HG03565 (cell line): ENCODE measurements around the gene STAP1.

ENCODE experiments used
- ATAC-seq: cut with Tn5 transposase; IDR thresholded peaks from one replicate; pipeline ENCODE4 v1.9.1; 2021; ENCODE audit warnings: mild to moderate bottlenecking, moderate library complexity; ENCODE audit not compliant: unreplicated experiment

Gene STAP1

GRCh38 chr4:67554096-67554495, 4.4 kb upstream of the STAP1 start:
- no peak for ATAC-seq

GRCh38 chr4:67555447-67555846, 3.1 kb upstream of the STAP1 start:
- no peak for ATAC-seq

- no peak for ATAC-seq
Observed at GRCh38 chr4:67556436-67556835, 2.1 kb upstream of the STAP1 start.

- no peak for ATAC-seq
Observed at GRCh38 chr4:67565284-67565683, 6.8 kb downstream of the STAP1 start.

GRCh38 chr4:67566335-67566734, 7.8 kb downstream of the STAP1 start:
- no peak for ATAC-seq

GRCh38 chr4:67568820-67569219, 10.3 kb downstream of the STAP1 start:
- ATAC-seq, result no peak

GRCh38 chr4:67570537-67570936, 12.0 kb downstream of the STAP1 start:
- ATAC-seq, result no peak

GRCh38 chr4:67571975-67572374, 13.4 kb downstream of the STAP1 start:
- ATAC-seq, result no peak

GRCh38 chr4:67573193-67573592, 14.7 kb downstream of the STAP1 start:
- ATAC-seq, result no peak

- ATAC-seq, result peak; percentile 88
Observed at GRCh38 chr4:67575232-67576058, 16.9 kb downstream of the STAP1 start.

GRCh38 chr4:67576059-67576466, 17.5 kb downstream of the STAP1 start:
- ATAC-seq, result no peak

GRCh38 chr4:67576538-67576937, 18.0 kb downstream of the STAP1 start:
- ATAC-seq, result peak; percentile 43

GRCh38 chr4:67580577-67580976, 22.1 kb downstream of the STAP1 start:
- peak; percentile 35 for ATAC-seq

- peak; percentile 34 for ATAC-seq
Observed at GRCh38 chr4:67581208-67581857, 22.8 kb downstream of the STAP1 start.

GRCh38 chr4:67581913-67582312, 23.4 kb downstream of the STAP1 start:
- ATAC-seq, result no peak

GRCh38 chr4:67584496-67584895, 26.0 kb downstream of the STAP1 start:
- no peak for ATAC-seq

- no peak for ATAC-seq
Observed at GRCh38 chr4:67587156-67587555, 28.6 kb downstream of the STAP1 start.

GRCh38 chr4:67593741-67594175, 35.2 kb downstream of the STAP1 start:
- ATAC-seq, result no peak

GRCh38 chr4:67603310-67604028, 44.9 kb downstream of the STAP1 start:
- no peak for ATAC-seq

GRCh38 chr4:67604029-67604381, 45.5 kb downstream of the STAP1 start:
- no peak for ATAC-seq

GRCh38 chr4:67604749-67605148, 46.2 kb downstream of the STAP1 start:
- no peak for ATAC-seq

GRCh38 chr4:67608027-67608426, 49.5 kb downstream of the STAP1 start:
- no peak for ATAC-seq
